Fibroblast of skin of abdomen (primary cell): ENCODE measurements around the gene DNAJC12.
"Not testable (repeated sequence)": the region's sequence is repeated elsewhere in the genome, so short reads cannot be mapped to it uniquely, and the experiment has no call there.

Source experiments
- DNase-seq: peaks from one replicate; pipeline ENCODE4 v3.0.0-alpha.2; 2013

DNAJC12 gene

DNA sequence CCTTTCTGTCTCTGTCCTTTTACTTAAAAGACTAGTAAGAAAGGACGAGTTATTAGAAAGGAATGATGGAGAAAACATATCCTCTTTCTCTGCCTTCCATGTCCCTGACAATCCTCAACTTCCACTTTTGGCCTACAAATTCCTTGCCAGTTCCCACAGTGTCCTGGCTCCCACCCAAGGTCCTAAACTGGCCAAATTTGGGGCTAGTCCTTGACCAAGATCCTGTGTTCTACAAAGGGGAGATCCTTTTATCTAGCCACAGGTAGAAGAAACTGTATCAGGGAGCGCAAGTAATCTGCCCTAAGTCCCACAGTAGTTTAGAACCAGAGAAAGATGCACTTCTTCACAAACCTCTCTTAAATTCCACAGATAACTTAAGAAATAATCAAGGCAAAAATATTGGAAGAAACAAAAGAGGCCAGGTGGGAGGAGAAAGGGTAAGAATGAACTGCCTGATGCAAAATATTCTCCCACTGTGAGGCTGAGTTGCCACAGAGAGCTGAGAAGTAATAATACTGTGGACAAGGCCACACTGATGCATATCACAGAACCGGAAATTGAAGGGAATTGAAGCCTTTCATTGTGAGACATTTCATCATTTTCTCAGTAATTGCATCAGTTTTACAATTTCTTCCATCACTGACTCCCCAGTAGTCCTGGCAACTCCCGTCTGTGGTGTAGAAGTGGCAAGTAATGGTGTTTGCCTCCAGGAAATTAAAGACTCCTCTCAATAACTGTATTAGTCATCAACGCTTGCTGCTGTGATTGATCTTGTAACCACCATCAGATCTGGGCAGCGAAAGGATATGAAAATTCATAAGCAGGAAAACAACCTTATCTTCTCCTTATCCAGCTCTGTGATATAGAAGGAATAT lies 47.2 kb downstream of the DNAJC12 start:
- peak; percentile 73 for DNase-seq

DNA sequence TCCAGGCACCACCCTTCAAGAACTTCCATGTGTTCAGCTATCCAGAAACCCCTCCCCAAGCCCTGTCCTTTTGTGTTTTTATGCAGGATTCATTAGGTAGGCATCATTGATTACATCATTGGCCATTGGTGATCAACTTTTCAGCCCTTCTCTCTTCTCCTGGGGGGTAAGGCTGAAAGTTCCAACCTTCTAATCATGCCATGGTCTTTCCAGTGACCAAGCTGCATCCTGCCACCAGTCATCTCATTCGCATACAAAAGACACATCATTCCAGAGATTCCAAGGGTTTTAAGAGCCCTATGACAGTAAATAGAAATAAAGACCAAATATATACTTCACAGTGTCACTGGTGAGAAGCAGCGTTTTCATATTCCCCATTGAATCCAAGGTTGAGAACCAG lies 48.2 kb downstream of the DNAJC12 start:
- DNase-seq: no peak

DNA sequence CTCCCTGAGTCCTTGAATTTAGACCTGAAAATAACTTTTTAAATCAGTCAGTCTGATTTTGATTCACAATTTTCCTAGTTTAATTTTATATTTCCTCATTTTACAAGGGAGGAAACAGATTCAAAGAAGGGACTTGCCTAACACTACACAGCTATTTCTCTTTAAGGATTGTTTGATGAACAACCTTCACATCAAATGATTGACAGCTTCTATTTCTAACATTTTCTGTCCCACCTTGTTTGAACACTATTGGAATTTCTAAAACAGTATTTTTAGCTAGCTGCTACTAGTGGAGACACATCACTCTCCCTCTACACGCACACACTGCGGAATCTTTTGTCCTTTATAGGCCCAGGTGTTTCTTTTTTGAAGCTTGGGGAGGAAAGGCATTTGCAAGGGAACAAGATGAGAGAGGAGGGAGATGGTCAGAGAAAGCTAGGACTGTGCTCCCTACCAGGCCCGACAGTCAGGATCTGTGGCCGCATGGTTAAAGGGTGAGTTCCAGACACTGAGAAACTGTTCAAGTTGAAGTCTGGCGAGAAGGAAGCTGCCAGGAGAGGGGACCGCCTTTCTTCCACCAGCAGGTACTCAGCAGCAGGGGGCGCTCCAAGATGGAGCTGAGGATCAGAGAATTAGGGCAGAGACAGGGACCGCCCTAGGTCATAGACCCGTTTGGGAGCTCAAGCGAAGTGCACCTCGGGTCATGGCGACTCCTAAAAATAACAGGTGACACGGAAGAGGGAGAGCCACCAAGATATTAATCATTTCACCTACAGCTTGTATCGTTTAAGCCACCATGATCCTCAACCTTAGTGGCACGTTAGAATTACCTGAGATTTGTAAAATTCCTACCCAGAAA lies 49.7 kb downstream of the DNAJC12 start:
- peak; percentile 8 for DNase-seq

DNA sequence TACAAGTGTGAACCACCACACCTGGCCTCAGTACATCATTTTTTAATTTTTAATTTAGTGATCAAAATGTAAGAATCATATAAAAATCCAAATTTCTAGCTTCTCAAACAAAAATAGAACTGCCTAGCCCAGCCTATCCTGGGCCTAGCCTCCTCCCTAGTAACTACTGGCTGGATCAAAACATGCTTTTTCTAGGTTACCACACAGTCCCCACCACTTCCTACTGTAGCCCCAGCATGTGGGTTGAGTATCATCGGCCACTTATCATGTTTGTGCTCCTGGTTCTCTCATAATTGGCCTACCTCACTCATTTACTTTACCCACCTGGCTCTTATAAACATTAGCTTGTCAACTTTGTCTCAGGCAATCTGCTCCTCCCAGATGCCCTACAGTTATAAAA lies 52.9 kb downstream of the DNAJC12 start:
- DNase-seq: no peak

DNA sequence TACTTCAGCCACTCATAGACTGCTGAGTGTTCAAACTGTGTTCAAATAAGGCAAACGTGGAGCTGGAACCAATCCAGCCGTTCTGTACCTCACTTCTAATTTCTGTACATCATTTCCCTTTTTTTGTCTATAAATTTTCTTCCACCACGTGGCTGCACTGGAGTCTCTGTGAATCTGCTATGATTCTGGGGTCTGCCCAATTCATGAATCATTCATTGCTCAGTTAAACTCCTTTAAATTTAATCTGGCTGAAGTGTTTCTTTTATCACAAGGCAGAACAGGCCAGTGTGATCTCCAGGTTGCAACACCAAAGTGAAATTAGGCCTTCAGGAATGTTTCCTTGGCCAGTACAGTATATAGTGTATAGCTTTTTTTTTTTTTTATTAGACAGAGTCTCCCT lies 53.5 kb downstream of the DNAJC12 start:
- DNase-seq: peak; percentile 49

DNA sequence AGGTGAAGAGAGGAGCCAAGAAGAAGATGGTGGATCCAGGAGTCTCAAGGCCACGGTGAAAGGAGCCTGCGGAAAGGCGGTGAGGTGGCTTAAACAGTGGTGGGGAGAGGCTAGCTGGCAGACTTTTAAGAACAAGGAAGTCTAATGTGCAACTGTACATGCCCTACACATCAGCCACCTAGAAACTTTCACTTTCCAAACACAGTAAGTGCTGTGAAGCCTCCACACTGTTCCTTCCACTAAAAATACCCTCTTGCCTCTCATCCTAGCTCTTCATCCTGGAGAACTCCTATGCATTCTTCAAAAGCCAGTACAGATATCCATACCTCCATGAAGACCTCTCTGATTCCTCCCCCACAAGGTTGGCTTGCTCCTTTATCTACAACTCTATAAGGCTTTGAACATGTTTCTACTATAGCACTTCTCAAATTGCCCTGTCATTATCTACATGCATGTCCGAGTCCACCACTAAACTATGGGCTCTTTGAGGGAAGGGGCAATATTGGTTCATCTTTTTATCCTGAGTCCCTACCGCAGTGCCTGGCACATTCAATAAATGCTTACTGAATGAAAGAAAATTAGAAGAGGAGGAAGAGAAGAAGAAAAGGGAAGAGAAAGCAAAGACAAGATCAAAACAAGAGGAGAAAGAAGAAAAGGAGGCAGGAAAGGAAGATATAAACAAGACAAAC lies 54.2 kb downstream of the DNAJC12 start:
- no peak for DNase-seq

DNA sequence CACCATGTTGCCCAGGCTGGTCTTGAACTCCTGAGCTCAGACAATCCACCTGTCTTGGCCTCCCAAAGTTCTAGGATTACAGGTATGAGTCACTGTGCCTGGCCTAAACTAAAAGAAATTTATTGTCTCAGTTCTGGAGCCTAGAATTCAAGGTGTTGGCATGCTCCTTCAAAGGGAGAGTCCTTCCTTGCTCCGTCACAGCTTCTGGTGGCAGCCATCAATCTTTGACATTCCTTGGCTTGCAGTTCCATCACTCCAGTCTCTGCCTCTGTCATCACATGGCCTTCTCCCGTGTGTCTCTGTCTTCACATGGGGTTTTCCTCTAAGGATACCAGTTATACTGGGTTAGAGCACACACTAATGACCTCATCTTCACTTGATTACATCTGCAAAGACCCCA lies 55.5 kb downstream of the DNAJC12 start:
- no peak for DNase-seq

DNA sequence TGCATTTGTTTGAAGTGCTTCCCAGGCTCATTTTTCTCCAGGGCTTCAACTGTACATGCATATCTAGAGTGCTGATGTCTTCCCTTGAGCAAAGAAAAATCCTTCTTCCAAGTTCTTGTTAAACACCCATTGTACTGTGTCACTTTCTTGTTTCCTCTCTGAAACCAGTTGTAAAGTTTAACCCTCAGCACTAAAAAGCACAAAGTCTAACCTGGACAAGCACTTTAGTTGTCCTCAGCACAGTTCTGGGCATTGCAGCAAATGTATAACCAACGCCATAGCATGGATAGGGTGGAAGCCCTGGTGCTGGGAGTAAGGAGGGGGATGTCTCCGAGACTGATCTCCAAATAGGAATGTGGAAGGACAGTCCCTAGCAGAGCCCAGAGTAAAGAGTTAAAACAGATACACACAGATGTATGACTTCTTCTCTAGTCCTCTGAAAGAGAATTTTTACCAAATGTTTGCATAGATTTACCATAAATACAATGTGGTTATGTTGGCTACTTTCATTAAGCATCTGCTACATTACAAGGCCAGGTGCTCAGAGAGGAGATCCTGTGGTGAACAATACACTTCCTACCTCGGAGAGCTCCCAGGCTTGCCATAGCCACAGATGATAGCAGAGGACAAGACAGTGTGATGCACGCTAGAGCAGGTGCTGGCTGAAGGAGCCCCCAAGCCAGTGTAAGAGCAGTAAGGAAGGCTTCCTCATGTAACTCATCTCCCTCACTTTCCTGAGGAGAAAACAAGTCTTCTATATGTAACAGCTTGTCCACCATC lies 57.0 kb downstream of the DNAJC12 start:
- DNase-seq: no peak

DNA sequence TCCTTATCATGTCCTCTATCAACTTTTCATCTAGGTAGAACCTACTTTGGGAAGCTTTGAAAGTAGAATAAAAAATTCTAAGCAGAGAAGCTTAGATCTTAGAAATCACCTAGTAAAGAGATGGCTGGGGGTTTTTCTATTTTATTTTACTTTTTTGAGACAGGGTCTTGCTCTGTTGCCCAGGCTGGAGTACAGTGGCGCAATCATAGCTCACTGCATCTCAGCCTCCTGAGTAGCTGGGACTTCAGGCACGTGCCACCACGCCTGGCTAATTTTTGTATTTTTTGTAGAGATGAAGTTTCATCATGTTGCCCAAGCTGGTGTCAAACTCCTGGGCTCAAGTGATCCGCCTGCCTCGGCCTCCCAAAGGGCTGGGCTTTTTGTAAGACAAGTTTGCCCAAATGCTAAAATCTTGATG lies 57.8 kb downstream of the DNAJC12 start:
- DNase-seq: not testable (repeated sequence)

DNA sequence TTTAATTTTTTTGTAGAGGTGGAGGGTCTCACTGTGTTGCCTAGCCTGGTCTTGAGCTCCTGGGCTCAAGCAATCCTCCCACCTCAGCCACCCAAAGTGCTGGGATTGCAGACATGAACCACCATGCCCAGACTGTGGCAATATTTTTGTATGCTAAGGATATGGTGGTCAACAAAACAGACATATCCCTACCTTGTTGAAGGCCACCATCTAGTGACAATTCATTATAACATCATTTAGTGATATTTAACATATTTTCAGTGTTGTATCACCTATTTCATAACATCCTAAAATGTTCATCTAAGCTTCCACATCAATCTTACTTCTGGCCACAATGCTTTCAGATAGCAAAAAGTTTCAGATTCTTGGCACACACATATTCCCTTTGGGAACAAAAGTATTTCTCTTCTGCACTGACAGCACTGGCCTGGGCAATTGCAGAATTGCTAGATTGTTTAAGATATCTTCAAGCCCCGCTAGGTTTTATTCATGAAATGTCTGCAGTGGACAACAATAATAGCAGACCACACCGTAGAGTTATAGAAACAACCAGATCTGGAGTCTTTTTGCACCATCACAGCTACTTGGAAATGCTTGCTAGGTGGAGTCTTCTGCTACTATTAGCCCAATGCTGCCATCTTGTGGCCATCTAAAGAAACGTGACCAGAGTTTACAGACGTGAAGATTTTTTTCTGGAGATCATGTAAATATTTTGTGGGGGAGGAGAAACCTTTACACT lies 58.4 kb downstream of the DNAJC12 start:
- peak; percentile 71 for DNase-seq

DNA sequence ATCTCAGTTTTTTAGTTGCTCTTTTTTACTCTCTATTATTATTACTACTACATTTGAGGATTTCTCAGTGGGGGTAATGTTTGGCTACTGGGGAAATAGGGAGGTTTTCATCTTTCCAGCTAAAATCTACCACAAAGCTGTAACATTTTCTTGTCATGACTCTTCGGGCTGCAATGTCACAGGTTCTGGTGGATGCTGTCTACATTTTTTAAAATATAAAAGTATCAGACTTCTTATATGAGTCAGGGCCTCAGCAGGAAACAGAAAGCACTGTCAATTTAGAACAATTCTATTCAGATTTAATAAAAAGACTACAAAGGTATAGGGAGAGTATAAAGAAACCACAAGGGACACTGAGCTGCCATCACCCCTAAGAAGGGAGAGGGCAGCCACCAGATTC lies 61.6 kb downstream of the DNAJC12 start:
- DNase-seq: no peak

DNA sequence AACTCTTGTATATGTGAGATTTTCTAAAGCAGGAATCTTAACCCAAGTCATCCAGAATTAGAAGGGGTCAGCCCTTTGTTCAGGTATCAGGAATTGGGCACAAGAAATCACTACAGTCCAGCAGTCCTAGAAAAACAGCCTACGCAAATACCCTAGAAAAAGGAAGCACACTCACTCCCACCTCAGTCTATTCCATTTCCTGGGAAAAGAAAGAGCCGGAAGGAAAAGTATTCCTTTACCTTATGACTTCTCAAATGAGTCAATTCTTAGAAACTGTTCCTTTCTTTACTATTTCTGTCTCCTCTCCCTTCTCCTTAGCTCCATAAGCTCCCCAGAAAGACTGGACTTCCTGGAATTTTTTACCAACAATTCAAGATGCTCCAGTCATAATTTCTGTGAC lies 62.7 kb downstream of the DNAJC12 start:
- DNase-seq: no peak

DNA sequence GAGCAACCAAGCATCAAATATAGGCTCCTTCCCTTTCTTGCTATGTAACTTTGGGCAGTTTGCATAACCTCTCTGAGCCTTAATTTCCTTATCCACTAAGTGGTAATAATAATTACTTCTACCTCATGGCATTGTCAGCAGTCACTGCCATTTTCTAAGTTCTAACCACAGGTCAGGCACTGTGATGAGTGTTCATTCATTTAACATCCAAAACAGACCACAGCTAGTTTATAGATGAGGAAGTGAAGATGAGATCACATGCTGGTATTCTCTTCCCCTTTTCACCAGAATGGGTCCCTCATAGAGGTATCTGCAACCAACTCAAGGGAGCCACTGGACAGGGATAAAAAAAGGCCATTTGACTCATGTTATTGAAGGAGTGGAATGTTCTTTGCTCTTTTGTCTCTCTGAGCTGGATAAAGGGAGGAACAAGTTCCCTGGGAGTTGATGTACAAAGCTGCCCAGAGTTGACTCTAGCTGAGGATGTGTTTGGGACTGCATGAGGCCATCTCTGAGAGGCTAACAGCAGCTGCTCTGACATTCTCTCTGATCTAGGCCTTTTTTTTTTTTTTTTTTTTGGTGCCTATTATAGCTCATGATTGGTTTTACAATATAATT lies 65.0 kb downstream of the DNAJC12 start:
- peak; percentile 37 for DNase-seq

DNA sequence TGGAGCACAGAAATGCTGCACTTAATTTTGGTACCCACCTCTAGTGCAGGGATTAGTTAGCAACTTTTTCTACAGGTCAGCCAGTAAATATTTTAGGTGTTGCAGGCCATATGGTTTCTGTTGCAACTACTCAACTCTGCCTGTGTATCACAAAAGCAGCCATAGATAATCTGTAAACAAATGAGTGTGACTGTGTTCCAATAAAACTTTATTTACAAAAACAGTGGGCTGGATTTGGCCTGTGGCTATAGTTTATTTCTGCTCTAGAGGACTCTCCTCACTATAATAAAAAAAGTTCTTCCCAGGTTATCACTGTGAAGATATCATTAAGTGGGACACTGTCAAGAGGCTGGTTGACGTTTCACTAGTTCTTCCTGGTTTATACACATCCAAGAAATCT lies 65.8 kb downstream of the DNAJC12 start:
- DNase-seq: no peak

DNA sequence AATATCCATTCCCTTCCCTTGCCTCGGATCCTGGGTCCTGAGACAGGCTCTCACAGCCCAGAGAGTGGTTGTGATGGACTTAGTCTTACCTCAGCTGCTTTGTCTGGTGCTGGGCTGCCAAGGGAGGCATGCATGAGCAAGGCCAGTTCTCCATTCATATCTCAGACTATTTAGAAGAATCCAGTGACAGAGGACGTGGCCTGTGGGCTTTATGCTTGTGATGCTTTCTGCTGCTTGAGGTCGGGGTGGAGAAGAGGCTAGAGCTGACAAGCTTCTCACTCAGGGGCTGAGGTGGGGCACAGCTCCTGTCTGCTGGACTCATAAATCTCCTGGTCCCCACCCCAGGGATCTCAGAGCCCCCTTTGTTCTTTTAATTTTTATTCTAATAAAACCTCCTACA lies 66.8 kb downstream of the DNAJC12 start:
- DNase-seq: no peak

DNA sequence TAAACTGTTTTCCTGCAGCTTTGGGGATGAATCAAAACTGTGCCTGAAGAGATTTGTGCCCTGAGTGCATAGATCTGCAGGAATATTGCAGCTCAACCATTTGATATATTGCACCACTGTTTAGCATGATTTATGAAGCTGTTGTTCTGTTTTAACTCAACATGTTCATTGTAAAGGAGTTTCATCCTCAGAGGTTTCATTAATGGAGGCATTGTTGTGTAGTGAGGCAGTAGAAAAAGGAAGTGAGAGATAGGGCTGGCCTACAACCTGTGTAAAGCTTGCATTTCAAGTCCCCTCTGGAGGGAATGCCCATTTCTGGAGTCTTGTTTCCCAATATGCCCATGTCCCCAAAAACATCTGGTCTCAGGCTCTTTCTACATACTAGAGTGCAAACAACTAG lies 67.5 kb downstream of the DNAJC12 start:
- no peak for DNase-seq

DNA sequence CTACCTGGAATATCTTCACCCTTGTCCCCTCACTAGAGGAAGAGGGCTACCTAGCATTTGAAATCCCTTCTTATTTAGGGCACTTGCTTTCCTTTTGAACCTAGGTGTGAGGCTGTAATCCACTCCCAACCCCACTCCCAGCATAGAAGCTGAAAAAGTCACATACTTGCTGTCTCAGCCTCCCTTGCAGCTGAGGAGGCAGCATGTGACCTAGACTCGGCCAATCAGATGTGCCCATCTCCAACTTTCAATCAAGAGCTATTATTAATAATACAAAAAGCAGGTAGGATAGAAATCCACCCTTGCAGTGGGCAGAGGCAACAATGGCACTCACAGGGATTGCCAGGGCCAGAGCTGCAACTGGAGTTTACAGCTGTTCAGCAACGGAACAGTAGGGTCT lies 70.7 kb downstream of the DNAJC12 start:
- no peak for DNase-seq

DNA sequence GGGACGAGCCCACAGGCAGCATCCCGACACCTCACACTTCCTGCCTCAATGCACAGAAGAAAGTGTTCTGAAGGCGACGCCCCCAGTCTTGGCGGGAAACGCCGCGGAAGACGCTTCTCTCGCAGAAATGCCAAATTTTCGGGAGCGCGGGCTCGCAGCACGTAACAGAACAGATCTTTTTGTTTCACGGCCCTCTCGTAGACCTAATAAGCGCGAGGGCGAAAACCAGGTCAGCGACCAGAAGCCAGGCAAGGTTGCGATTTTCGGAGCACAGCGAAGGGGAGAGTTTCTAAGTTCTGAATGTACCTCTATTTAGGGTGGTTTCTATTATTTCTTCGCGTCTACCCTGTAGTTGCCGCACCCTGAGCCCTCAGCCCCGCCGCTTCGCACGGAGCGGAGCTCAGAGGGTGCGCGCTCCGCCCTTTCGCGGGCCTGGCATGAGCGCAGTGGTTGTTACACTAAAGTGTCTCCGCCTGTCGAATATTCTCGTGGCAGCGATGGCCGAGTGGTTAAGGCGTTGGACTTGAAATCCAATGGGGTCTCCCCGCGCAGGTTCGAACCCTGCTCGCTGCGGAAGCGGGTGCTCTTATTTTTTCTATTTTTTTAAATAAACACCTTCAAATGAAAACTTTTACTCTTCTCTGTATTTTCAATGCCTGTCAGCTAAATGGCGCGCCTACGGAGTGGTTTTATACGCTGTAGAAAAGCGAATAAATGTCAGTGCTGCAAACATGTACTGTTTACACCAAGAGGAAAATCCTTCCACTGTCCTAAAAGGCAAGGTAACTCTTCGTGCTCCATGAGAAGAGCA lies 73.8 kb downstream of the DNAJC12 start:
- peak; percentile 93 for DNase-seq

DNA sequence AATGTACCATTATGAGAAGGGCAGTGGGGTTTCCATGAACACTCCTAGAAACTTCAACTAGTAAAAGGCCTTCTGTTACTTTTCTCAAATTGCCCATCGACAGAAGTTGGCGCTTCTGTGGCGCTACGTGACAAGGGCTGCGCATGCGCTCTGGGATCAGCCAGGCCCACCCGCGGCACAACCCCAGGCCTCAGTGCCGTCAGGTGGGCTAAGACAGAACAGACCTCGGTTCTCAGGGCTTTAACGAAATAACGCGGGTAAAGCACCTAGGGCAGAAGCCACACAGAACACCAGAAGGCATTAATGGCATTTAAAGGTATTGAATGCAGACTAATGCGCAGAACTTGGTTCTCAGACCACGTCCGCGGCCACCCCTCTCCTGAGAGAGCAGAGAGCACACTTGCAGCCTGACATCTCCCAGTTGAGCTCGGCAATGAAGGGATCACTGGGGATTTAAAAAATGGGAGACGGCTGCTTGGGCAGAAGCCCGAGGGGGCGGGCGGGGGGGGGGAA lies 74.4 kb downstream of the DNAJC12 start:
- peak; percentile 65 for DNase-seq

DNA sequence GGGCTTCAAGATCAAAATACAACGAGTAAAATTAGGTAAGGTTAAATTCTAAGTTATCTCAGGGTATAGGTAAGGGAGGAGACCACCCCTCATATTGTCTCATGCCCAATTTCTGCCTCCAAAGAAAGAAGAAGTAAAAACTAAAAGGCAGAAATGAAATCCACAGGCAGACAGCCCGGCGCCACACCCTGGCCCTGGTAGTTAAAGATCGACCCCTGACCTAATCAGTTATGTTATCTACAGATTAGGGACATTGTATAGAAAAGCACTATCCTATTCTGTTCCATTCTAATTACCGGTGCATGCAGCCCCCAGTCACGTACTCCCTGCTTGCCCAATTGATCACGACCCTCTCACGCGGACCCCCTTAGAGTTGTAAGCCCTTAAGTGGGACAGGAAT lies 75.4 kb downstream of the DNAJC12 start:
- not testable (repeated sequence) for DNase-seq
